ENCODE results near the gene NPR1. TPM values are rescaled to one million over a fixed set of nuclear protein-coding genes. Genes with fewer than 3 reads are reported as not detected.

NPR1 gene
- total and polyA plus RNA-seq, 2 experiments from 2014 or later = 1.1 to 1.7 TPM

- H3K4me3 ChIP-seq = peak within 1 kb of the TSS; percentile 79
- peak; percentile 100 for DNase-seq (ENCODE audit: low read depth in 1 of 2, low spot score in 1 of 2)
- H3K27me3 ChIP-seq = no peaks in the 10 kb centered on the region
- H3K27ac ChIP-seq = peak within 1 kb of the TSS; percentile 93
- H3K4me1 ChIP-seq (ENCODE audit: low read depth) = peaks cover 2% of the 10 kb centered on the region
- no peaks in the 10 kb centered on the region for H3K36me3 ChIP-seq
- peak; percentile 10 for TF ChIP-seq CTCF (IDR thresholded peaks at IDR 0.05; ENCODE audit: low read depth, low read length)
- no peaks in the 10 kb centered on the region for H3K9me3 ChIP-seq (ENCODE audit: low read depth)
Measured at GRCh38 chr1:153727463-153728304, 49.2 kb downstream of the NPR1 start, which contains the start of gene INTS3. Gene INTS3, plus strand, starts transcription at chr1:153728050. Its CDS starts 585 bp downstream, at chr1:153728635.

- H3K27ac ChIP-seq = peak overlapping the region; percentile 93
- H3K9me3 ChIP-seq (ENCODE audit: low read depth) = no peaks in the 10 kb centered on the region
- H3K27me3 ChIP-seq = no peaks in the 10 kb centered on the region
- peaks cover 2% of the 10 kb centered on the region for H3K4me1 ChIP-seq (ENCODE audit: low read depth)
- no peak for TF ChIP-seq CTCF (IDR thresholded peaks at IDR 0.05; ENCODE audit: low read depth, low read length)
- peak overlapping the region; percentile 79 for H3K4me3 ChIP-seq
- DNase-seq (ENCODE audit: low read depth in 1 of 2, low spot score in 1 of 2) = peak; percentile 55 to 71
- no peaks in the 10 kb centered on the region for H3K36me3 ChIP-seq
Measured at GRCh38 chr1:153728305-153729066, 50.0 kb downstream of the NPR1 start.

- H3K27ac ChIP-seq = no peak overlapping the region
- H3K4me1 ChIP-seq (ENCODE audit: low read depth) = peaks cover 2% of the 10 kb centered on the region
- no peaks in the 10 kb centered on the region for H3K9me3 ChIP-seq (ENCODE audit: low read depth)
- no peak overlapping the region for H3K4me3 ChIP-seq
- no peak for TF ChIP-seq CTCF (IDR thresholded peaks at IDR 0.05; ENCODE audit: low read depth, low read length)
- no peaks in the 10 kb centered on the region for H3K27me3 ChIP-seq
- no peak for DNase-seq (ENCODE audit: low read depth in 1 of 2, low spot score in 1 of 2)
- H3K36me3 ChIP-seq = no peaks in the 10 kb centered on the region
Measured at GRCh38 chr1:153730468-153730988, 52.0 kb downstream of the NPR1 start.

GRCh38 chr1:153733970-153734369, 55.5 kb downstream of the NPR1 start:
- Histone ChIP-seq H3K27me3 (no peaks in the 10 kb centered on the region), H3K4me1 (ENCODE audit: low read depth) (no peaks in the 10 kb centered on the region), H3K9me3 (ENCODE audit: low read depth) (no peaks in the 10 kb centered on the region), H3K27ac (no peak overlapping the region), H3K36me3 (no peaks in the 10 kb centered on the region), H3K4me3 (no peak overlapping the region)
- no peak for TF ChIP-seq CTCF (IDR thresholded peaks at IDR 0.05; ENCODE audit: low read depth, low read length)
- DNase-seq (ENCODE audit: low read depth in 1 of 2, low spot score in 1 of 2) = no peak

GRCh38 chr1:153734396-153735089, 56.1 kb downstream of the NPR1 start:
- Histone ChIP-seq H3K9me3 (ENCODE audit: low read depth) (no peaks in the 10 kb centered on the region), H3K4me3 (no peak overlapping the region), H3K36me3 (no peaks in the 10 kb centered on the region), H3K27me3 (no peaks in the 10 kb centered on the region), H3K4me1 (ENCODE audit: low read depth) (no peaks in the 10 kb centered on the region), H3K27ac (no peak overlapping the region)
- TF ChIP-seq CTCF (IDR thresholded peaks at IDR 0.05; ENCODE audit: low read depth, low read length) = no peak
- no peak for DNase-seq (ENCODE audit: low read depth in 1 of 2, low spot score in 1 of 2)
